A204.1 (cell line): Measurements from ENCODE around the gene LHX4.

Experiments used
- FAIRE-seq: peaks from 2 replicates; lab custom pipeline; 2012; peaks lifted over from hg19 to GRCh38; lab: Jason Lieb, UNC

Gene LHX4

DNA sequence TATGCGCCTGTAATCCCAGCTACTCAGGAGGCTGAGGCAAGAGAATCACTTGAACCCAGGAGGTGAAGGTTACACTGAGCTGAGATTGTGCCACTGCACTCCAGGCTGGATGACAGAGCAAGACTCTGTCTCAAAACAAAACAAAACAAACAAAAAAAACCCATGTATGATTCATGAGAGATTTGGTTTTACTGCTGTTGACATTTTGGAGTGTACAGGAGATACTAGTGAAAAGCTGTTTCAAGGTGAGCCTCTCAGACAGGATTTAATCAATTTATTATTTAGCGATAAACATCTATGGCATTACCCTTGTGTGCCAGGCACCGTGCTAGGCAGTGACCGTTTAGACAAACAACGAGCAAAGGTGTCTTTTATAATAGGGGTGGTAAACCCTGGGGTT is 16.5 kb downstream of the LHX4 start:
- no peak for FAIRE-seq

- FAIRE-seq = no peak
Observed at GRCh38 chr1:180247061-180247460, 17.0 kb downstream of the LHX4 start.

DNA sequence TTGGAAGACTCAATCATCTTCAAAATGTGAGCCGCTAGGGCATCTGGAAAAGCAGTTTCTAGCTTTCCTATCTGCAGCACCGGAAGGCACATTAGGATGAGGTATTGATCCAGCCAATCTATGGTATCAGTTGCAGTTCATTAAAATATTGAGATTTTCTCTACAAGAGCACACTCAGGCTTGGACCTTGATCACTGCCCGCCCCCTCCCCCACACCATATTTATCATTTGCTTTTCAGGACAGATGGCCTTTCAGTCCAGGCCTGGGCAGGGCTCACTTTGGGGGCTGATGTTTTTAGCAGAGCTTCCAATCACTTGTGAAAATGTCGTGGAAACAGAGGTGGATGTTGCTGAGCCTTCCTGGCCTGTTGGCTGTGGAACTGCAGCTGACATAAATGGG is 17.5 kb downstream of the LHX4 start:
- FAIRE-seq = no peak

DNA sequence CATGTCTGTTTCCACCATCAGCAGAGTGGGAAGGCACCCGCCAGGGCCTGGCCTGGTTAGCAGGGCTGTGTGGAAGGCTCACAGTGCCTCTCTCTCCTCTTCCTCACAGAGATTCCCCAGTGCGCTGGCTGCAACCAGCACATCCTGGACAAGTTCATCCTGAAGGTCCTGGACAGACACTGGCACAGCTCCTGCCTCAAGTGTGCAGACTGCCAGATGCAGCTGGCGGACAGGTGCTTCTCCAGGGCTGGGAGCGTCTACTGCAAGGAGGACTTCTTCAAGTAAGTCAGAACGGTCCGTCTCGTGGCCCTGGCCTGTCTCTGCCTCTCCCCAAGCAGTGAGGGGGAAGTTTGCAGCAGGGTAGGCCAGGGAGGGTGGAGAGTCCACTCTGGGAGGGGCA is 18.1 kb downstream of the LHX4 start:
- no peak for FAIRE-seq

DNA sequence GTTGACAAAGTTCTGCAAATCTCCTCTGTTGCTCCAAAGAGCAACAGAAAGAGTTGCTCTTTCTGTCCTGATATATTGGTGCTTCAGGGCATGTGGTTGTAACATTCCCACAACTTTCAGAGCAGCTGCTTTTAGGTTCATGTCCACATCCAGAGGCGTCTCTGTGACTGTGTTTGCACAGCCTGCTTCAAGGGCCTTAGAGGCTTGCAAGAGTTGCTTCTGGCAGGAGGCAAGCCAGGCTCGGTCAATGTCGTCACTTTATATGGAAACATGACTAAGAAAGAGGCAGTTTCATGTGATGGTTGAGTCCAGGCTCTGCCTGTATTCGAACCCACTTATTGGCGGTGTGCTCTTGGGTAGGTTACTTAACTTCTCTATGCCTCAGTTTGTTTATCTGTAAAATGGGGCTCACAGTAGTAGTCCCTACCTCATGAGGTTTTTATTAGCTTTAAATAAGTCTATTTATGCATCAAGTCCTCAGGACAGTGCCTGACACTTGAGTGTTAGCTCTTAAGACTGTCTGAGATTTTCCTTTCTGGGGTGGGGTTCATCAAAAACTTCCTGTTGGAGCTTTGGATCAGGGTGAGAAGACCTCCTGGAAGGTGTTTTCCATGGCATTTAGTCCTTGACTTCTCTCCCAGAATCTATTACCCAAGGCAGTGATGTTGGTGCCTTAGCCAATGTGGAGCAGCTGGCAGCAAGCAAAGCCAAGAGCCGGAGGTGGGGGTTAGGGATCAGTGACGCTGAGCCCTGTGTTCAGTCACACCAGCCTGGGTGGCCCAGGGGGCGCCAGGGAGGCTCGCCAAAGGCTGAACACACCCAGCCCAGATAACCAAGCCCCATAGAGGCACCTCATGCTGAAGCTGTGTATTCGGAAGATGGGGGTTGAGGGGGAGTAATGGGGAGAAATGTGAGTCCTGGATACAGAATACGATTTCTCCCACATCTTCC is 18.9 kb downstream of the LHX4 start:
- FAIRE-seq = no peak

DNA sequence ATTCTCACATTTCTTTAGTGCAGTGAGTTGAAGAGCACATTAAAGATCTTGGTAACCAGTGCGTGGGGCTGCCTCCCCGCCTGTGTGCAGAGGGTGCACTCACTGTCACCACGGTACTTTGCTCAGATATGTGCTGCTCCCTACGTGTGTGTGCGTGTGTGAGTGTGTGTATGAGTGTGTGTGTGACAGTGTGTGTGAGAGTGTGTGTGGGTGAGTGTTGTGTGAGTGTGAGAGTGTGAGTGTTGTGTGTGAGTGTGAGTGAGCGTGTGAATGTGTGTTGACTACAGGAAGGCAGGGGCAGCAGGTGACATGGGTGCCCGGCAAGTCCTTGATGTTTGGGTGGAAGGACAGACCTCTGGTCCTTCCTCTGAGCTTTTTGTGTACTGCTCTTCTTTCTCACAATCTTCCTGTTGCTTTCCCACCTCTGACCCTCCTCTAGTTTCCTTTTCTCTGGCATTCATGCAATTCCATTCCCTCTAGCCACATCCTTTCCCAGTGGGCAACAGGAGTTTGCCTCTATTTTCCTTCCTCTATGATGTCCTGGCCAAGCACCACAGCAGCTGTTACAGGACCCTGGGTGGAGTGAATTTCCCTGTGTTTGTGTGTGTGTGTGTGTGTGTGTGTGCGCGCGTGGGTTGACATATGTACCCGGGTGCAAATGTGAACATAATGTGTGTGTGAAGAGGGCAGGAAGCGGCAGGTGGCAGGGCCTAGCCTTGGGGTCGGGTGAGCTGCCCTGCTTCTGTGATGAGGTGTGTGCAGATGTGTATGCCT is 19.8 kb downstream of the LHX4 start:
- no peak for FAIRE-seq

GRCh38 chr1:180250499-180250770 is 20.4 kb downstream of the LHX4 start:
- no peak for FAIRE-seq

DNA sequence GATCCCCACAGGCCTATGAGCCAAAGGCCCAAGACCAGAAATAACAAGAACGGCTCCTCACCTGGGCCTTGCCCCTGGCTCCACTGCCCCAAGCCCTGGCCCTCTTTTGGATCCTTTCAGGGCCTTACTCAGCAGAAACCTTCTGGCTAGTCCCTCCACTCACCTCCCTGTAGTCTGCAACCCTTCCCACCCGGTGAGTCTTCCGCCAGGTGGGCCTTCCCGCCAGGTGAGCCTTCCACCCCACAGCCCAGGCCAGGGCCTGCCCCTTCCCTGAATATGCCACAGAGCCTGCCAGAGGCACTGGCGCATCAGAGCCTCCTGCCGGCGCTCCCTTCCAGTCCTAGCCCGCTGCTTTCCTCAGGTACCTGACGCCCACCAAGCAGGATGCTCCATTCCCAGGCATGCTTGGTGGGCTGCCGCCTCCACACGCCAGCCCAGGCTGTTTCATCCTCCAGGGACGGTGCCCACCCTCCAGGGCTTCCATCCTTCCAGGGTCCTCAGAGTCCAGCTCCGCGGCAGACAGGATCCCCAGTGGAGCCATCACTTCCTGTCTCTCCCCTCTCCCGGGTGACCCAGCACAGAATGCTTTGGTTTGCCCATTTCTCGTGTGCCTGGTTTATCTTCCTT is 20.9 kb downstream of the LHX4 start:
- FAIRE-seq = no peak

DNA sequence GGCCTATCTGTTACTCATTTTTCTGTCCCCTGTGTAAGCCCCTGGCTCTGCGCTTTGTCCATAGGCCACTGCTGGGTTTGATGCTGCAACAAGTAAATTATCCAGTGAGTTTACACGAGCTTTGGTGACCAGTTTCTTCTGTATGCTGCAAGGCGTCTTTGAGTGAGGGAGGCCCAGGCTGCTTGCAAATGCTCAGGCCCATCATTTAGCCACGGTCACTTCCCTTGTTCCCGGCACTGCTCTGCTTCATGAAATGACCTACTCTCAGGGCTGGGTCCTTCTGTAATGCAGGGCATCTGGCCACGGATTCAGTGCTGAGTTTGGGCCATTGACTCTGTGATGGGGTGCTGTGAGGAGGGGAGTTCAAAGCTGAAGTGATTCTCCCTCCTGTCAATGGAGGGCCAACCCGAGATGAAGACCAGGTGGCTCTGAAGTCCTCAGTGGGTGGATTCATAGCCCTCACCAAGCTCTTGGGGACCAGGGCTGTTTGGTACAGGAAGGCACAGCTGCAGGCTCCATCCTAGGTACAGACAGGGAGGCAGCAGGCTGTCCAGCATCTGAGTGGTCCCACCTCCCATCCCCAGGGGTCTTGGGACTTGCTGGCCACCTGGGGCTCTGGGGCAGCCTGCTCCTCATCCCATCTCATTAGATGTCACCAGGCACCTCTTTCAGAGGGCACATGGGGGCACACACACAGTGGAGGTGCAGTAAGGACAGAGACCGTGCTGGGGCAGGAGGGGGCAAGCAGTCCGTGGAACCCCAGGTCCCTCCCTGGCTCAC is 21.7 kb downstream of the LHX4 start:
- FAIRE-seq = no peak

DNA sequence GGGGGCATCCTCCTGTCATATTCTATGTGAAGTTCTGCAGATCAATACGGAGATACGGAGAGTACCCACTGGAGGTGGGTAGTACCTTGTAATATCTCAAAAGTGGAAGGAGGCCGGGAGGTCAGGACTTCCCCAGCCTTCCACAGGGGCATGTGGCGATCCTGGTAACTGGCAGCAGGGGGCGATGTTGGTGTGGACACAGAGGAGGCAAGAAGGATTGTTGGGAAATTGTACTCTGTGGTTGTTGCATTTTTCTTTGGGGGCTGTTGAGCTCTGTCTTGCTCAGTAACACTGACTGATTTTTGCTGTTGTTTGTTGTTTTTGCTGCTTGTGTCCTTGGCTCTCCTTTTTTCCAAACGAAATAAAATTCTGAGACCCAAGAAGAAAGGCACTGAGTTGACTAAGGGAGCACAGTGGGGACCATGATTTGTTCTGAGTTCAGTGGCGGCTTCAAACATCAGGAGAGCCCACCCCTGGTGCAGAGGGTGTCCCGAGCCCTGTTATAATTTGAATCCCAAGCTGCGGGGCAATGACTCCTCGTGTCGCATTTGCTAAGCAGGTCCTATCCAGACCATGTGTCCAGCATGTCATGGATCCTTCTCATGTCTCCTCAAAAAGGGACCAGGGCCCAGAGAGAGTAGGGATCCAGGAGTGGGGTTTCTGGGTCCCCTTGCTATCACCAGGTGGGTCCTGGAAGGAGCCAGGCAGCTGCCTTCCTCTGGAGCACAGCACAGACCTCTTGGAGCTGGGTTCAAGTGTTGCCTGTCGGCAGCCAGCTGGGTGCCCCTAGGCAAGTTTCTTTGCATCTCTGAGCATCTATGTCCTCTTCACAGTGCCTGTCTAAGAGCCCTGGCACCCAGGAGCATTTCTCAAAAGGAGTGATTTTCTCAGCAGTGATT is 22.8 kb downstream of the LHX4 start:
- no peak for FAIRE-seq

DNA sequence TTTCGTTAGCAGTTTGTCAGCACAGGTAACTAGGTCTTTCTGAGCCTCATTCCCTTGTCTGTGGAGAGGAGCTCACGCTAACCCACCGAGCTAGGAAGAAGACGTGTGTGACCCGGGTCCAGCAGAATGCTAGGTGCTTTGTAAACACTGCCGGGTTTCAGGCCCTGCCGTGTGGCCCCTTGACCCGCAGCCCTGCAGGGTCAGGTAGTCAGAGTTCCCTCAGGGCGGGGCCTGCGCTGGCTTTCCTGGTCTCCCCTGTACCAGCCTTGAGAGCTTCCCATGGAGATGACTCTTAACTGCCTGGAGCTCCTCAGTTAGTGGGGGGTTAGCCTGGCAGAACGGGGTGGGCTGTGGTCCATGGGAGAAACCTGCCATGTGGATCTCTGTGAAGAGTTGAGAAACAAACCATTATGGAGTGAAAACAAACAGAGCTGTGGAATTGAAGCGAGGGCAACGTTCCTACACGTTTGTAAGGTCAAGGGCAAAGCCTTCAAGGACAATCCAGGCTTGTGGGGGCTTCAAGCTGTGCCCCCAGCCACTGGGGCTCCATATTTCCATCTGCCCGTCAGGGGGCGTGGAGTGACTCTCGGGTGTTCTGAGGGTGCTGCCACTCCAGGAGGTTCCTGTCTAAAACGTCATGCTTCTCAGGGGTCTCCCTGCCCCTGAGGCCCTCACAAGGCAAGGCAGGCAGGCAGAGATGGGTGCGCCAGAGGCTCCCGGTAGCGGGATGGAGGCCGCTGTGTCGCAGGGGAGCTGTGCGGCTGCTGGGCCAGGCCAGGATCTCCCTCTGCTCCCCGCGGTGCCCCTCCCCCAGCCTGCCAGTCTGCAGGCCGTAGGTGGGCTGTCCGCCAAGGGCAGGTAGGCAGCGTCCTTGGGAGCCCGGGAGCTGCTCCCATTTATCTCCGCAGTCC is 23.8 kb downstream of the LHX4 start:
- no peak for FAIRE-seq

- no peak for FAIRE-seq
Observed at GRCh38 chr1:180254496-180254819, 24.4 kb downstream of the LHX4 start.

- FAIRE-seq = no peak
Observed at GRCh38 chr1:180254854-180255253, 24.8 kb downstream of the LHX4 start.

- FAIRE-seq = no peak
Observed at GRCh38 chr1:180255536-180256340, 25.7 kb downstream of the LHX4 start.

DNA sequence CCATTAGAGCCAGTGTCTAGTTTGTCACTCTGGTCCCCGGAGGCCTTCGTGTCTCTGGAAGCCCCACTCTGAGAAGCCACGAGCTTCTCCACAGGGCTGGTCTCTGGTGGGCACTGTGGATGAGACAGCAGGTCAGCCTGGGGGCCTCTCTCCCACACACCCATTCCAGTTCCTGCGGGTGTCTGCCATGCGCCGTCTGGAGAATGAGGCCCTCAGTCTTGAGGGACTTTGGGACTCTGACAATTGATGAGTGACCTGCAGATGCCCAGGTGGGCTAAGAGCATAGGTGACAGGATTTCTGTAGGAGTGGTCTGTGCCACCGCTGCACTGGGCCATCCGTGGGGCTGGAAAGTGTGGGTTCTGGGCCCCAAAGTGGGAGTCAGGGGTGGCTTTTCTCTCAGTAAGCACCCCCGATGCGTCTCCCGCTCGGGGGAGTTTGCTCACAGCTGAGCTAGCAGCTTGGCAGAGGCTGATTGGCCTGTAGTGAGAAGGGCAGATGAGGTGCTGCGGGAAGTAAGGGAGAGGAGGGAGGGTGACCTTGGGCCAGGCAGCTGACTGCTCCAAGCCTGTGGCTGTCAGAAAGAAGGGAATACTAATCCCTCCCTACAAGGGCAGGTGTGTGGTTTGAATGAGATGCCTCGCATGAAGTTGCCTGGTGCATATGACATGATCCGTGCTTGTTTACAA is 26.4 kb downstream of the LHX4 start:
- no peak for FAIRE-seq

DNA sequence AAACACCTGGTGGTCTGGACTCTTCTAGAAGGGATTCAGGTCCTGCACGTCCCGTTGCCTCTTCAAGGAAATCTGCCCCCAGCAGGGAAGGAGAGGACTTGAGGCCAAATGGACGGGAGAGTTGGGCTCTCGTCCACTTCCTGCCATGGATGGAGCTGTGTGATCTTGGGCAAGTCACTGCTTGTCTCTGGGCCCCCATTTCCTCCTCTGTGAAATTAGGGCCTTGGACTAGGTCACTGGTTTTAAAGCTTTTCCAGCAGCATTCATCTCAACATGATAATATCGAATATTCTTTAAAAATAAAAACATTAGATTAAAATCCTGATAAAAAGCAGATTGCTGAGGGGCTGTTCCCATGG is 26.9 kb downstream of the LHX4 start:
- no peak for FAIRE-seq

DNA sequence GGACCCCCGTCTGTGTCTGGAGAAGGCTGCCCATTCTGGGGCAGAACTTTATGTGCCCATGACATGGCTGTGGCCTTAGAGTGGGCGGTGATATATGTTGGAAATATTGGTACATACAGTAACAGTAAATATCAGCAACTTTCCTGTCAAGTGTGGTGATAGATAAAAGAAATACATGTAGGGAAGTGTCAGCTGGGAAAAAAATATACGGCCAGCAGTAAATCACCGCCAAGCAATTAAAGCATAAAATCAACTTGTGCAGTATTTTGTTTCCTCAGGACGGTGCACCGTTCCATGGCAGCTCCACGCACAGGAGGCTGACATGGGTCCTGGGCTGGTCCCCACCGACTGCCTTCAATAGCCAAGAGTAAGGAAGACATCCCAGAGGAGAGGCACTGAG is 27.4 kb downstream of the LHX4 start:
- no peak for FAIRE-seq

DNA sequence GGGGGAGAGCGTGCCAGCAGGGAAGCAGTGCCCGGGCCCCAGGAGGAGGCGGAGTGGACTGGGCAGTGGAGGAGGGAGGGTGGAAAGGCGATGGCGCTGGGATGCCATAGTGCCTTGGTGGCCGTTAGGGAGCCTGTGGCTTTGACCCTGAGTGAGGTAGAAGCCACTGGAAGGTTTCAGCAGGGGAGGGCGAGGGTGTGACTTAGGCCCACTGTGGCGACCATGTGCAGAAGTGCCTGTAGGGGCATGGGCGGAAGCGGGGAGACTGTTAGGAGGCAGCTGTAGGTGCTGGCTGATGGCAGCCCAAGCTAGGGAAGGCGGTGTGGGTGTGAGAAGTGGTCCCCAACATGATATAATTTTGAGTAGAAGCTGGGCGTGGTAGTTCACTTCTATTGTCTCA is 28.2 kb downstream of the LHX4 start:
- FAIRE-seq = no peak

- FAIRE-seq = no peak
Observed at GRCh38 chr1:180258935-180259334, 28.9 kb downstream of the LHX4 start.
